ENCODE results near the gene UBA7. TPM values are rescaled to one million over a fixed set of nuclear protein-coding genes. Genes with fewer than 3 reads are reported as not detected.

Gene UBA7
- total and polyA plus RNA-seq, 2 of the 13 experiments (the other 11 are each of a cell fraction or from before 2014, with no cell fraction given): 9.5 to 16.5 TPM

- TF ChIP-seq THAP9 (CRISPR knock-in tag; IDR thresholded peaks at IDR 0.05; ENCODE audit: borderline replicate concordance) (0 out of 2 replicates have a peak, but pooled peaks have one; percentile 26), ZNF724P (CRISPR knock-in tag; IDR thresholded peaks at IDR 0.05; ENCODE audit: borderline replicate concordance) (0 out of 2 replicates have a peak, but pooled peaks have one; percentile 75), ZBTB7A (CRISPR knock-in tag; IDR thresholded peaks at IDR 0.05) (0 out of 2 replicates have a peak, but pooled peaks have one; percentile 30), ATRX (CRISPR knock-in tag; IDR thresholded peaks at IDR 0.05; ENCODE audit: borderline replicate concordance) (no peak), CTCF (CRISPR knock-in tag; IDR thresholded peaks at IDR 0.05) (peak; percentile 100), ZBTB43 (CRISPR knock-in tag; conservative IDR thresholded peaks at IDR 0.05) (no peak), ARID4A (CRISPR knock-in tag; IDR thresholded peaks at IDR 0.05; ENCODE audit: borderline replicate concordance) (peak; percentile 83; the same call in 1 of the 2 replicates), ZNF430 (CRISPR knock-in tag; IDR thresholded peaks at IDR 0.05) (peak; percentile 35), SMARCE1 (IDR thresholded peaks at IDR 0.05; ENCODE audit: borderline replicate concordance) (no peak), BORCS8-MEF2B (CRISPR knock-in tag; IDR thresholded peaks at IDR 0.05) (peak; percentile 3; the same call in 1 of the 2 replicates), NFYB (CRISPR knock-in tag; IDR thresholded peaks at IDR 0.05) (0 out of 2 replicates have a peak, but pooled peaks have one; percentile 15), TFDP1 (CRISPR knock-in tag; IDR thresholded peaks at IDR 0.05; ENCODE audit: borderline replicate concordance) (peak; percentile 54; the same call in 1 of the 2 replicates), NFATC3 (CRISPR knock-in tag; IDR thresholded peaks at IDR 0.05) (no peak), YEATS4 (CRISPR knock-in tag; IDR thresholded peaks at IDR 0.05; ENCODE audit: borderline replicate concordance) (peak; percentile 40; the same call in 1 of the 2 replicates), NBN (conservative IDR thresholded peaks at IDR 0.05) (no peak), ZNF337 (CRISPR knock-in tag; IDR thresholded peaks at IDR 0.05; ENCODE audit: borderline replicate concordance, low read depth) (0 out of 2 replicates have a peak, but pooled peaks have one; percentile 56), THAP11 (CRISPR knock-in tag; IDR thresholded peaks at IDR 0.05) (peak; percentile 60)
Measured at GRCh38 chr3:49802719-49803464, 10.9 kb downstream of the UBA7 start, which contains the start of gene INKA1 (continued).

Measured in HepG2 (cell line).